ENCODE measurements around the gene ARX. TPM values are rescaled to one million over a fixed set of nuclear protein-coding genes. Genes with fewer than 3 reads are reported as not detected.

Gene ARX
- total and polyA plus RNA-seq, 12 donors: 0.13 TPM; not detected in 11

GRCh38 chrX:25002661-25003020 is 13.1 kb downstream of the ARX start:
- no peak overlapping the region for H3K27ac ChIP-seq
- H3K4me3 ChIP-seq: peak overlapping the region in 3 of 10 donors; percentile 8 to 28 (median 17)
- H3K4me1 ChIP-seq: peaks cover 0 to 28% (median 4%) of the 10 kb centered on the region in 9 donors
- no peak for ATAC-seq
- intact Hi-C loops (cut with DNase I): no loop called here
- H3K9me3 ChIP-seq: no peaks in the 10 kb centered on the region
- H3K36me3 ChIP-seq: no peaks in the 10 kb centered on the region
- DNase-seq: no peak
- 1 to 4% methylated on average over 24 to 32 of the region's 33 CpGs for WGBS, 2 donors
- no peak for TF ChIP-seq CTCF (IDR thresholded peaks at IDR 0.05)
- peaks cover 9 to 92% (median 45%) of the 10 kb centered on the region in 7 donors for H3K27me3 ChIP-seq

- Histone ChIP-seq H3K36me3 (peaks cover 0 to under 1% (median 0%) of the 10 kb centered on the region in 9 donors), H3K4me1 (peaks cover 0 to 28% (median 4%) of the 10 kb centered on the region in 9 donors), H3K27ac (no peak overlapping the region), H3K4me3 (peak overlapping the region in 1 of 10 donors; percentile 17), H3K9me3 (no peaks in the 10 kb centered on the region), H3K27me3 (peaks cover 4 to 92% (median 39%) of the 10 kb centered on the region in 7 donors)
- ATAC-seq: no peak
- no peak for TF ChIP-seq CTCF (IDR thresholded peaks at IDR 0.05)
- 26 to 54% methylated on average over 25 to 64 of the region's 65 CpGs for WGBS, 2 donors
- no peak for DNase-seq
- intact Hi-C loops (cut with DNase I): no loop called here
Observed at GRCh38 chrX:25001808-25002660, 13.7 kb downstream of the ARX start.

GRCh38 chrX:24999511-24999910 is 16.3 kb downstream of the ARX start:
- no peak overlapping the region for H3K27ac ChIP-seq
- 96 to 97% methylated on average over 8 of the region's 8 CpGs for WGBS, 2 donors
- intact Hi-C loops (cut with DNase I): no loop called here
- no peak for TF ChIP-seq CTCF (IDR thresholded peaks at IDR 0.05)
- no peak overlapping the region for H3K4me3 ChIP-seq
- peaks cover 0 to 11% (median 0%) of the 10 kb centered on the region in 9 donors for H3K36me3 ChIP-seq
- no peaks in the 10 kb centered on the region for H3K9me3 ChIP-seq
- no peak for ATAC-seq
- no peak for DNase-seq
- H3K4me1 ChIP-seq: peaks cover 0 to 11% (median 0%) of the 10 kb centered on the region in 9 donors
- peaks cover 0 to 76% (median 14%) of the 10 kb centered on the region in 7 donors for H3K27me3 ChIP-seq

- intact Hi-C loops (cut with DNase I): no loop called here
Observed at GRCh38 chrX:24996096-24996709, 19.6 kb downstream of the ARX start.

More at GRCh38 chrX:24996096-24996709, 19.6 kb downstream of the ARX start:
- WGBS, 2 donors: 84 to 91% methylated on average over 5 of the region's 5 CpGs
- no peak overlapping the region for H3K27ac ChIP-seq
- no peak overlapping the region for H3K4me3 ChIP-seq
- H3K27me3 ChIP-seq: peaks cover 0 to 58% (median 0%) of the 10 kb centered on the region in 7 donors
- peaks cover 0 to 11% (median 0%) of the 10 kb centered on the region in 9 donors for H3K36me3 ChIP-seq
- TF ChIP-seq CTCF (IDR thresholded peaks at IDR 0.05): no peak
- no peak for ATAC-seq
- no peaks in the 10 kb centered on the region for H3K9me3 ChIP-seq
- no peaks in the 10 kb centered on the region for H3K4me1 ChIP-seq
- DNase-seq: no peak

Data from heart right ventricle (tissue), 16 donors.